ENCODE data around the gene BCKDK. TPM values are rescaled to one million over a fixed set of nuclear protein-coding genes. Genes with fewer than 3 reads are reported as not detected.

Gene BCKDK
- 47.5 and 50.0 TPM in 2 replicates for total RNA-seq

- H3K4me3 Mint-ChIP-seq (ENCODE audit: low read depth) = peak within 1 kb of the TSS; percentile 85
- peaks cover 38% of the 10 kb centered on the region for H3K36me3 Mint-ChIP-seq (ENCODE audit: low read depth)
- intact Hi-C loops (cut with micrococcal nuclease) = loop anchor here (2.0 to 10.0 kb wide), 6 partner anchors 13 to 767 kb away; partner anchors contain the start of genes ARMC5, SRCAP, VKORC1 and ZNF267
- no peaks in the 10 kb centered on the region for H3K9me3 Mint-ChIP-seq
- H3K27ac Mint-ChIP-seq = peak within 1 kb of the TSS; percentile 91
- H3K27me3 Mint-ChIP-seq (ENCODE audit: low read depth) = no peaks in the 10 kb centered on the region
- DNase-seq (ENCODE audit: low spot score) = peak; percentile 65
- peaks cover 18% of the 10 kb centered on the region for H3K4me1 Mint-ChIP-seq (ENCODE audit: low read depth)
Measured at GRCh38 chr16:31108035-31108793, at the start of gene BCKDK. TSS of gene BCKDK (plus strand) at chr16:31108386. CDS start at chr16:31109224, 838 bp downstream.

- Mint-ChIP-seq H3K9me3 (no peaks in the 10 kb centered on the region), H3K27ac (no peak overlapping the region), H3K4me1 (ENCODE audit: low read depth) (peaks cover 24% of the 10 kb centered on the region), H3K4me3 (ENCODE audit: low read depth) (no peak overlapping the region), H3K27me3 (ENCODE audit: low read depth) (no peaks in the 10 kb centered on the region), H3K36me3 (ENCODE audit: low read depth) (peaks cover 50% of the 10 kb centered on the region)
- DNase-seq (ENCODE audit: low spot score) = no peak
- intact Hi-C loops (cut with micrococcal nuclease) = no loop called here
Measured at GRCh38 chr16:31061126-31061812, 46.9 kb upstream of the BCKDK start.

GRCh38 chr16:31061813-31062440, 46.3 kb upstream of the BCKDK start:
- Mint-ChIP-seq H3K36me3 (ENCODE audit: low read depth) (peaks cover 50% of the 10 kb centered on the region), H3K4me3 (ENCODE audit: low read depth) (no peak overlapping the region), H3K4me1 (ENCODE audit: low read depth) (peaks cover 24% of the 10 kb centered on the region), H3K27me3 (ENCODE audit: low read depth) (no peaks in the 10 kb centered on the region), H3K27ac (no peak overlapping the region), H3K9me3 (no peaks in the 10 kb centered on the region)
- intact Hi-C loops (cut with micrococcal nuclease) = no loop called here
- no peak for DNase-seq (ENCODE audit: low spot score)

- Mint-ChIP-seq H3K4me1 (ENCODE audit: low read depth) (peaks cover 26% of the 10 kb centered on the region), H3K27ac (no peak overlapping the region), H3K9me3 (no peaks in the 10 kb centered on the region), H3K27me3 (ENCODE audit: low read depth) (no peaks in the 10 kb centered on the region), H3K36me3 (ENCODE audit: low read depth) (peaks cover 50% of the 10 kb centered on the region), H3K4me3 (ENCODE audit: low read depth) (peak overlapping the region; percentile 37)
- no peak for DNase-seq (ENCODE audit: low spot score)
- intact Hi-C loops (cut with micrococcal nuclease) = no loop called here
Measured at GRCh38 chr16:31063495-31063842, 44.7 kb upstream of the BCKDK start.

GRCh38 chr16:31063843-31064611, 44.2 kb upstream of the BCKDK start:
- DNase-seq (ENCODE audit: low spot score) = no peak
- intact Hi-C loops (cut with micrococcal nuclease) = no loop called here
- Mint-ChIP-seq H3K4me1 (ENCODE audit: low read depth) (peaks cover 28% of the 10 kb centered on the region), H3K27me3 (ENCODE audit: low read depth) (no peaks in the 10 kb centered on the region), H3K27ac (peak overlapping the region; percentile 59), H3K4me3 (ENCODE audit: low read depth) (peak overlapping the region; percentile 65), H3K9me3 (no peaks in the 10 kb centered on the region), H3K36me3 (ENCODE audit: low read depth) (peaks cover 50% of the 10 kb centered on the region)

GRCh38 chr16:31064882-31065461, 43.2 kb upstream of the BCKDK start:
- Mint-ChIP-seq H3K4me1 (ENCODE audit: low read depth) (peaks cover 31% of the 10 kb centered on the region), H3K36me3 (ENCODE audit: low read depth) (peaks cover 46% of the 10 kb centered on the region), H3K27ac (peak overlapping the region; percentile 59), H3K4me3 (ENCODE audit: low read depth) (peak overlapping the region; percentile 65), H3K27me3 (ENCODE audit: low read depth) (no peaks in the 10 kb centered on the region), H3K9me3 (no peaks in the 10 kb centered on the region)
- DNase-seq (ENCODE audit: low spot score) = no peak
- intact Hi-C loops (cut with micrococcal nuclease) = no loop called here

- DNase-seq (ENCODE audit: low spot score) = no peak
- Mint-ChIP-seq H3K4me3 (ENCODE audit: low read depth) (no peak overlapping the region), H3K9me3 (no peaks in the 10 kb centered on the region), H3K4me1 (ENCODE audit: low read depth) (peaks cover 40% of the 10 kb centered on the region), H3K36me3 (ENCODE audit: low read depth) (peaks cover 25% of the 10 kb centered on the region), H3K27me3 (ENCODE audit: low read depth) (no peaks in the 10 kb centered on the region), H3K27ac (no peak overlapping the region)
- intact Hi-C loops (cut with micrococcal nuclease) = no loop called here
Measured at GRCh38 chr16:31067342-31067741, 40.8 kb upstream of the BCKDK start.

GRCh38 chr16:31071861-31072260, 36.3 kb upstream of the BCKDK start:
- no peak for DNase-seq (ENCODE audit: low spot score)
- Mint-ChIP-seq H3K27me3 (ENCODE audit: low read depth) (no peaks in the 10 kb centered on the region), H3K9me3 (no peaks in the 10 kb centered on the region), H3K27ac (peak overlapping the region; percentile 96), H3K36me3 (ENCODE audit: low read depth) (peaks cover 15% of the 10 kb centered on the region), H3K4me1 (ENCODE audit: low read depth) (peaks cover 26% of the 10 kb centered on the region), H3K4me3 (ENCODE audit: low read depth) (peak overlapping the region; percentile 99)
- intact Hi-C loops (cut with micrococcal nuclease) = loop anchor here (5.0 kb wide), 1 partner anchor 35 kb away; the partner anchor contains the start of gene BCKDK

GRCh38 chr16:31072540-31073141, 35.5 kb upstream of the BCKDK start:
- intact Hi-C loops (cut with micrococcal nuclease) = loop anchor here (1.0 to 5.0 kb wide), 2 partner anchors 35 to 115 kb away; partner anchors contain the start of genes BCKDK and SETD1A
- Mint-ChIP-seq H3K9me3 (no peaks in the 10 kb centered on the region), H3K36me3 (ENCODE audit: low read depth) (peaks cover 20% of the 10 kb centered on the region), H3K27ac (peak overlapping the region; percentile 96), H3K4me3 (ENCODE audit: low read depth) (peak overlapping the region; percentile 99), H3K27me3 (ENCODE audit: low read depth) (no peaks in the 10 kb centered on the region), H3K4me1 (ENCODE audit: low read depth) (peaks cover 26% of the 10 kb centered on the region)
- peak; percentile 33 for DNase-seq (ENCODE audit: low spot score)

- intact Hi-C loops (cut with micrococcal nuclease) = loop anchor here (1.0 to 5.0 kb wide), 2 partner anchors 34 to 116 kb away; partner anchors contain the start of genes BCKDK and SETD1A
- Mint-ChIP-seq H3K36me3 (ENCODE audit: low read depth) (peaks cover 27% of the 10 kb centered on the region), H3K4me3 (ENCODE audit: low read depth) (peak overlapping the region; percentile 99), H3K27me3 (ENCODE audit: low read depth) (no peaks in the 10 kb centered on the region), H3K9me3 (no peaks in the 10 kb centered on the region), H3K27ac (peak overlapping the region; percentile 96), H3K4me1 (ENCODE audit: low read depth) (peaks cover 24% of the 10 kb centered on the region)
- DNase-seq (ENCODE audit: low spot score) = peak; percentile 85
Measured at GRCh38 chr16:31073142-31073969, 34.8 kb upstream of the BCKDK start.

Data from activated T-helper 2 cell treated with anti-CD3 and anti-CD28 coated beads, Interferon-gamma antibody, Interleukin-2, Interleukin-4, amounts not matched to agents 10 μg/mL and 5 μg/mL and 100 μg/mL, durations not matched to agents 14 hours and 24 hours and 36 hours (primary cell).